Muscle of leg (tissue), 11 donors: ENCODE data around the gene MFNG. TPM values are rescaled to one million over a fixed set of nuclear protein-coding genes. Genes with fewer than 3 reads are reported as not detected.

Experiments
- DNase-seq: peaks from one replicate; pipeline ENCODE4 v3.0.0; 2013
- H3K27ac ChIP-seq: one replicate; pipeline ENCODE4 v1.5.1; 2013; ENCODE audit warnings: mild to moderate bottlenecking, low read length, control low read depth
- H3K27me3 ChIP-seq: one replicate; pipeline ENCODE4 v1.6.1; 2013; ENCODE audit warnings: low read length; ENCODE audit not compliant: control insufficient read depth, insufficient read depth
- H3K36me3 ChIP-seq: one replicate; pipeline ENCODE4 v1.6.1; 2013; ENCODE audit warnings: low read length; ENCODE audit not compliant: control insufficient read depth, insufficient read depth
- H3K4me1 ChIP-seq: one replicate; pipeline ENCODE4 v1.6.1; 2013; ENCODE audit warnings: low read length; ENCODE audit not compliant: control insufficient read depth, insufficient read depth
- H3K4me3 ChIP-seq: one replicate; pipeline ENCODE4 v1.5.1; 2013; ENCODE audit warnings: low read length, control low read depth
- H3K9me3 ChIP-seq: replicated peaks from 2 replicates; pipeline ENCODE4 v1.6.1; 2013; ENCODE audit warnings: low read depth, low read length; ENCODE audit not compliant: control insufficient read depth
- WGBS: methylation state at CpG from one replicate; pipeline ENCODE4 v1.1.5; 2013; ENCODE audit warnings: missing lambda C conversion rate; ENCODE audit not compliant: insufficient coverage; 5-methylcytosine and 5-hydroxymethylcytosine counted together
- polyA plus RNA-seq, 8 donors: library from polyadenylated mRNA; unstranded; fragments of 120-200 nt; gene quantifications; one replicate each; pipeline versions ENCODE4 v1.2.1 to v1.2.3, GENCODE V29; 2013; ENCODE audit warnings: inconsistent platforms in 1 of 8, low replicate concordance in 1 of 8; ENCODE audit not compliant: insufficient read length in 8 of 8, insufficient read depth in 1 of 8
- total RNA-seq: library from RNA; stranded (reverse); fragments of 120-200 nt; gene quantifications from one replicate; pipeline ENCODE4 v1.2.4, GENCODE V29; 2013

Gene MFNG
- total and polyA plus RNA-seq, 9 donors, result 5.0 to 10.0 (median 6.2) TPM

GRCh38 chr22:37503183-37503683 is 17.0 kb upstream of the MFNG start:
- Histone ChIP-seq H3K27me3 (no peaks in the 10 kb centered on the region), H3K27ac (peak overlapping the region; percentile 74), H3K36me3 (peaks cover 37% of the 10 kb centered on the region)

DNA sequence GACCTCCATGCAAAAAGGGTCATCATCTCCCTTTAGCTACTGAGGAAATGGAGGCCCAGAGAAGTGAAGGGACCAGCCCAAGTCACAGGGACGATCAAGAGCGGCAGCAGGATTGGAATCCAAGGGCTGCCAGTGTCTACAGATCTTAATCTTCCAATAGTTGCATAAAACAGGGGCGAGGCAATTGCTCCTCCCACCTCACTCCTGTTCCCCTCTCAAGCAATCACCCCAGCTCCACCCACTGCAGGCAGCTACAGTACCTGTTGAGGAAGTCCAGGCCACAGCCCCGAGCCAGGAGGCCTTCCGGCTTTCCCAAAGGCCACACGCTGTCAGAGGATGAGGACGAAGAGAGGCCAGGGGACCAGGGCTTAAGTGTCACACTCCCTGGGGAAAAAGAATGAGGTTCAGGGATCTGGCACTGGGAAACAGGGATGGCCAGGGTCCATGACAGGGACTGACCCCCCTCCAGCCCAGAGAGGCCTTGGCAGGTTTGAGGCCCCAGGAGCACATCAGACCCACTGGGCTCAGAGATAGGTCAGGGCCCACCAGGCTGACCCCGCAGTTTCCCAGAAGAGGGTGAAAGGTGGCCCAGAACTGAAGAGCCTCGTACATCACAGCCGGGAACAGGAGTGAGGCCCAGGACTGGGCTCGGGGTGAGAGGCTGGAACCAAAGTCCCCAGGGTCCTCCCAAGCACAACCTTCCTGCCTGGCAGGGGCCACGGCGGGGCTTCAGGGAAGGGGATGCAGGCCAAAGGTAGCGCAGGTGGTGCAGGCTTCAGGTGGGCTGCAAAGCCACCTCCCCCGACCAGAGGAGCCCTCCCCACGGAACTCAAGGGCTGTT is 16.4 kb upstream of the MFNG start:
- H3K9me3 ChIP-seq, result no peaks in the 10 kb centered on the region
- H3K27ac ChIP-seq, result peak overlapping the region; percentile 74
- H3K4me1 ChIP-seq, result peaks cover 55% of the 10 kb centered on the region
- 45% methylated on average over 7 of the region's 16 CpGs for WGBS
- H3K27me3 ChIP-seq, result no peaks in the 10 kb centered on the region
- peaks cover 40% of the 10 kb centered on the region for H3K36me3 ChIP-seq
- no peak for DNase-seq
- H3K4me3 ChIP-seq, result no peak overlapping the region

More at GRCh38 chr22:37503183-37503683, 17.0 kb upstream of the MFNG start:
- WGBS, result 100% methylated on average over 1 of the region's 3 CpGs
- Histone ChIP-seq H3K4me1 (peaks cover 53% of the 10 kb centered on the region), H3K4me3 (no peak overlapping the region), H3K9me3 (no peaks in the 10 kb centered on the region)
- DNase-seq, result no peak

GRCh38 chr22:37501610-37502341 is 15.6 kb upstream of the MFNG start:
- Histone ChIP-seq H3K36me3 (peaks cover 34% of the 10 kb centered on the region), H3K27me3 (no peaks in the 10 kb centered on the region), H3K4me3 (no peak overlapping the region), H3K9me3 (no peaks in the 10 kb centered on the region), H3K27ac (peak overlapping the region; percentile 78), H3K4me1 (peaks cover 55% of the 10 kb centered on the region)
- peak; percentile 90 for DNase-seq
- 32% methylated on average over 13 of the region's 14 CpGs for WGBS

- 33% methylated on average over 18 of the region's 24 CpGs for WGBS
- peak; percentile 42 for DNase-seq
- Histone ChIP-seq H3K4me3 (no peak overlapping the region), H3K36me3 (peaks cover 31% of the 10 kb centered on the region), H3K9me3 (no peaks in the 10 kb centered on the region), H3K4me1 (peaks cover 55% of the 10 kb centered on the region), H3K27ac (peak overlapping the region; percentile 78), H3K27me3 (no peaks in the 10 kb centered on the region)
These were observed 14.8 kb upstream of the MFNG start for GRCh38 chr22:37500745-37501609.

DNA sequence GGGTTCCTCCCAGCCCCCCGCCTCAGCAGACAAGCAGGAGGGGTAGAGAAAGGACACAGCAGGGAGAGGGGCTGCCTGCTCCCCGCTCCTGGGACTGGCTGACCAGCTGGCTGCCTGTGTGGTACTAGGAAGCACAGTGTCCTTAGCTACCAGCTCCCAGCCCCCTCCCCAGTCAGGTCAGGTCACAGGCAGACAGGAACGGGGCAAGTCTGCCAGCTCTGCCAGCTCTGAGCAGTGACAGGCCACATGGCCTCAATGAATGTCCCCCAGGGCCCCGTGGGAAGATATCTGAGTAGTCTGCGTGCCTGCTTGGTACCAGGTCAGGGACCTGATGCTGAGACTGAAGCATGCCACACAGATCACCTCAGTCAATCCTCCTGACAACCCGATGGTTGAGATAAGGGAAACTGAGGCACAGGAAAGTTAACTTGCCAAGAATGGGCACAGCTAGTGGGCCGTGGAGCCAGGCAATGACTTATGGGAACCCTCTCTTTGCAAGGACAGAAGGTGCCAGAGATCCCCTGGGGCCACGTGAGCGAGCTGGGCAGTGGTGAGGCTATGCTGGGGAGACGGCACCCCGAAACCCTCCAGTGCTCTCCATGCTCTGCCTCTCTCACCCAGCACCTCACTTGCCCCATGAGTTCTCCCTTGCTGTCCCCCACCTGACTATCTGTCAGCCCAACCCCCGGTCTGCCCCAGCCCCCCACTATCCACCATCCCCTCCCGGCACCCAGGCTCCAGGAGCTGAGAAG is 13.8 kb upstream of the MFNG start:
- 72% methylated on average over 5 of the region's 13 CpGs for WGBS
- no peak overlapping the region for H3K4me3 ChIP-seq

GRCh38 chr22:37499027-37499707 is 13.0 kb upstream of the MFNG start:
- peaks cover 48% of the 10 kb centered on the region for H3K4me1 ChIP-seq
- no peak overlapping the region for H3K4me3 ChIP-seq
- DNase-seq, result no peak
- WGBS, result 65% methylated on average over 7 of the region's 12 CpGs
- peaks cover 21% of the 10 kb centered on the region for H3K36me3 ChIP-seq
- H3K27ac ChIP-seq, result no peak overlapping the region
- H3K9me3 ChIP-seq, result no peaks in the 10 kb centered on the region
- H3K27me3 ChIP-seq, result no peaks in the 10 kb centered on the region

More for the DNA sequence above, 13.8 kb upstream of the MFNG start:
- Histone ChIP-seq H3K9me3 (no peaks in the 10 kb centered on the region), H3K4me1 (peaks cover 55% of the 10 kb centered on the region), H3K36me3 (peaks cover 28% of the 10 kb centered on the region), H3K27ac (no peak overlapping the region), H3K27me3 (no peaks in the 10 kb centered on the region)
- no peak for DNase-seq

- DNase-seq, result no peak
- H3K27me3 ChIP-seq, result no peaks in the 10 kb centered on the region
- no peak overlapping the region for H3K27ac ChIP-seq
- peaks cover 14% of the 10 kb centered on the region for H3K36me3 ChIP-seq
- peaks cover 48% of the 10 kb centered on the region for H3K4me1 ChIP-seq
- H3K9me3 ChIP-seq, result no peaks in the 10 kb centered on the region
- WGBS, result 7% methylated on average over 5 of the region's 15 CpGs
- H3K4me3 ChIP-seq, result no peak overlapping the region
These were observed 12.2 kb upstream of the MFNG start for GRCh38 chr22:37498289-37498909.

- WGBS, result 59% methylated on average over 9 of the region's 12 CpGs
- Histone ChIP-seq H3K4me1 (peaks cover 40% of the 10 kb centered on the region), H3K36me3 (peaks cover 13% of the 10 kb centered on the region), H3K27me3 (no peaks in the 10 kb centered on the region), H3K9me3 (no peaks in the 10 kb centered on the region), H3K4me3 (no peak overlapping the region), H3K27ac (no peak overlapping the region)
- no peak for DNase-seq
These were observed 10.9 kb upstream of the MFNG start for GRCh38 chr22:37497062-37497599.
